Esophagus squamous epithelium (tissue), 4 donors: ENCODE data around the gene CTBP1.

Experiments
- POLR2A ChIP-seq, 4 donors: fragments of 450-650 bp; IDR thresholded peaks; one replicate each; pipeline ENCODE4 v1.6.1; 2017; ENCODE audit warnings: antibody characterized with exemption in 4 of 4, mild to moderate bottlenecking in 4 of 4, moderate library complexity in 3 of 4
- TF ChIP-seq, protein P1 (sequence below), 6 experiments: fragments of 450-650 bp in 4 of 6; fragments of 200-600 bp in 2 of 6; sonication (generic) in 2 of 6; IDR thresholded peaks; one replicate each; pipeline ENCODE4 v1.5.1; 2016 to 2019; ENCODE audit warnings: antibody characterized with exemption in 6 of 6, mild to moderate bottlenecking in 4 of 6, moderate library complexity in 4 of 6

DNA sequence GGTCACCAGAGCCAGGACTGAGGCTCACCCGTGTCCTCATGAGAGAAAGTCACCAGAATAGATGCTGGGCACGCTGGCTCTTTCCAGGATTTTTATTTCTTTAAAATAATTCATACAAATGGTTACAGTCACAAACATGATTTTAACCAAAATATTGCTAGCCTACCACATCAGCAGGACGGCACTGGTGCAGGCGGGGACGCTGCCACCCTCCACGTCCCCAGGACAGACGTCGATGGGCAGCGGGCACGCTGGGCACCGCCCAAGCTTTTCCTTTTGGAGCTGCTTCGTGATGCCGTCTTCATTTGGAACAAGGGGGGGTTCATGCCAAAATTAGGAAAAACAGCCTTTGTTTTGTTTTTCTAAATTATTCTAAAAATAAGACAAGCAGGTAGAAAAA lies 37.6 kb downstream of the CTBP1 start:
- TF ChIP-seq, protein P1, sequence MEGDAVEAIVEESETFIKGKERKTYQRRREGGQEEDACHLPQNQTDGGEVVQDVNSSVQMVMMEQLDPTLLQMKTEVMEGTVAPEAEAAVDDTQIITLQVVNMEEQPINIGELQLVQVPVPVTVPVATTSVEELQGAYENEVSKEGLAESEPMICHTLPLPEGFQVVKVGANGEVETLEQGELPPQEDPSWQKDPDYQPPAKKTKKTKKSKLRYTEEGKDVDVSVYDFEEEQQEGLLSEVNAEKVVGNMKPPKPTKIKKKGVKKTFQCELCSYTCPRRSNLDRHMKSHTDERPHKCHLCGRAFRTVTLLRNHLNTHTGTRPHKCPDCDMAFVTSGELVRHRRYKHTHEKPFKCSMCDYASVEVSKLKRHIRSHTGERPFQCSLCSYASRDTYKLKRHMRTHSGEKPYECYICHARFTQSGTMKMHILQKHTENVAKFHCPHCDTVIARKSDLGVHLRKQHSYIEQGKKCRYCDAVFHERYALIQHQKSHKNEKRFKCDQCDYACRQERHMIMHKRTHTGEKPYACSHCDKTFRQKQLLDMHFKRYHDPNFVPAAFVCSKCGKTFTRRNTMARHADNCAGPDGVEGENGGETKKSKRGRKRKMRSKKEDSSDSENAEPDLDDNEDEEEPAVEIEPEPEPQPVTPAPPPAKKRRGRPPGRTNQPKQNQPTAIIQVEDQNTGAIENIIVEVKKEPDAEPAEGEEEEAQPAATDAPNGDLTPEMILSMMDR (IDR thresholded peaks at IDR 0.05), result no peak
- TF ChIP-seq POLR2A (IDR thresholded peaks at IDR 0.05), result no peak
